HepG2 (cell line): Measurements from ENCODE around the gene RASA2. TPM values are rescaled to one million over a fixed set of nuclear protein-coding genes. Genes with fewer than 3 reads are reported as not detected.

Experiments used
- ATAC-seq: fragments of 200-7000 bp; cut with Tn5 transposase; 3 replicates; pipeline ENCODE4 v1.9.1; 2020; ENCODE audit warnings: mild to moderate bottlenecking, moderate library complexity
- BruUV-seq: library from RNA; stranded (reverse); fragments of 400-500 nt; replicated peaks from 2 replicates; lab custom pipeline; 2021; lab: Mats Ljungman, UMichigan
- CTCF ChIA-PET: fragments of 300-600 bp; formaldehyde crosslinking; extraction: SDS; loops from one replicate; lab custom pipeline; 2021; ENCODE audit warnings: low total read pairs, inconsistent platforms, low intra/inter-chr PET ratio; lab: Yijun Ruan, JAX
- POLR2A ChIA-PET: fragments of 350-600 bp; sonication (Branson Sonifier 250); formaldehyde crosslinking; loops from one replicate; lab custom pipeline; 2020; ENCODE audit warnings: antibody characterized with exemption, inconsistent platforms; lab: Yijun Ruan, JAX
- DNase-seq: peaks from one replicate; pipeline ENCODE4 v3.0.0-alpha.2; 2015; ENCODE audit warnings: low spot score
- FAIRE-seq: peaks from 3 replicates; lab custom pipeline; 2011; peaks lifted over from hg19 to GRCh38; lab: Jason Lieb, UNC
- H2AFZ ChIP-seq: one replicate; pipeline ENCODE4 v1.6.1; 2011; ENCODE audit warnings: low read length, inconsistent platforms
- H3K27ac ChIP-seq: fragments of 300-600 bp; 3 replicates; pipeline ENCODE4 v1.8.0; 2011; ENCODE audit warnings: mixed run types, mild to moderate bottlenecking, mixed read lengths, low read length, inconsistent platforms; ENCODE audit not compliant: insufficient read depth; ENCODE audit errors: extremely low read length
- H3K27me3 ChIP-seq, 2 experiments: fragments of 200-600 bp in 1 of 2; 2 replicates in 1 of 2; 3 replicates in 1 of 2; pipeline versions ENCODE4 v1.6.0 to v1.8.0; 2011; ENCODE audit warnings: low read length in 2 of 2, mild to moderate bottlenecking in 2 of 2, moderate library complexity in 2 of 2, inconsistent platforms in 1 of 2; ENCODE audit not compliant: insufficient read depth in 2 of 2, control insufficient read depth in 1 of 2
- H3K36me3 ChIP-seq, 2 experiments: fragments of 200-600 bp in 1 of 2; replicated peaks in 1 of 2; 2 replicates in 1 of 2; 3 replicates in 1 of 2; pipeline versions ENCODE4 v1.5.1 to v1.8.0; 2011; ENCODE audit warnings: low read length in 2 of 2, inconsistent platforms in 1 of 2; ENCODE audit not compliant: insufficient read depth in 2 of 2, control insufficient read depth in 1 of 2
- H3K4me1 ChIP-seq: 2 replicates; pipeline ENCODE4 v1.5.1; 2012; ENCODE audit warnings: low read length, inconsistent platforms; ENCODE audit not compliant: insufficient read depth
- H3K4me2 ChIP-seq: 2 replicates; pipeline ENCODE4 v1.6.0; 2011; ENCODE audit warnings: low read depth, low read length, inconsistent platforms
- H3K4me3 ChIP-seq, 3 experiments: fragments of 200-600 bp in 1 of 3; sonication (generic), shearing (Covaris generic) in 1 of 3; replicated peaks in 1 of 3; 2 replicates each; pipeline ENCODE4 v1.5.1; 2011 to 2016; ENCODE audit warnings: low read length in 3 of 3, inconsistent platforms in 2 of 3, low read depth in 2 of 3, mild to moderate bottlenecking in 2 of 3, control low read depth in 1 of 3, mixed read lengths in 1 of 3; ENCODE audit not compliant: insufficient read depth in 1 of 3
- H3K79me2 ChIP-seq: one replicate; pipeline ENCODE4 v1.6.1; 2011; ENCODE audit warnings: low read length, inconsistent platforms; ENCODE audit not compliant: insufficient read depth
- H3K9ac ChIP-seq: 2 replicates; pipeline ENCODE4 v1.6.0; 2011; ENCODE audit warnings: mild to moderate bottlenecking, low read depth, low read length, inconsistent platforms; ENCODE audit not compliant: insufficient read depth
- H3K9me3 ChIP-seq: 2 replicates; pipeline ENCODE4 v1.5.1; 2012; ENCODE audit warnings: mild to moderate bottlenecking, low read length
- H4K20me1 ChIP-seq: 2 replicates; pipeline ENCODE4 v1.6.0; 2011; ENCODE audit warnings: inconsistent platforms, mild to moderate bottlenecking, low read length, moderate library complexity; ENCODE audit not compliant: insufficient read depth
- DNMT3B ChIP-seq: conservative IDR thresholded peaks from 2 replicates; pipeline ENCODE4 v1.6.1; 2016; ENCODE audit warnings: missing biosample characterization, control low read depth
- DZIP1 ChIP-seq: sonication (generic); formaldehyde crosslinking; IDR thresholded peaks from 2 replicates; pipeline ENCODE4 v1.5.0; 2020; ENCODE audit warnings: mild to moderate bottlenecking, missing genetic modification reagents
- FLYWCH1 ChIP-seq: sonication (generic); formaldehyde crosslinking; IDR thresholded peaks from 2 replicates; pipeline ENCODE4 v1.8.1; 2023; ENCODE audit warnings: mild to moderate bottlenecking, missing genetic modification reagents
- SOX6 ChIP-seq, 2 experiments: fragments of 450-650 bp in 1 of 2; sonication (generic) in 1 of 2; formaldehyde crosslinking in 1 of 2; IDR thresholded peaks; 2 replicates each; pipeline versions ENCODE4 v1.4.0 to v1.6.1; 2017 to 2020; ENCODE audit warnings: antibody characterized with exemption in 1 of 2, mild to moderate bottlenecking in 1 of 2, missing genetic modification reagents in 1 of 2
- YY1 ChIP-seq: IDR thresholded peaks from 2 replicates; pipeline ENCODE4 v1.6.1; 2011; ENCODE audit warnings: low read length, low read depth, moderate library complexity, mild to moderate bottlenecking; ENCODE audit not compliant: insufficient read depth, insufficient replicate concordance
- ZFY ChIP-seq: sonication (generic); formaldehyde crosslinking; IDR thresholded peaks from 2 replicates; pipeline ENCODE4 v1.4.0; 2020; ENCODE audit warnings: missing genetic modification reagents
- ZHX2 ChIP-seq, 2 experiments: sonication (generic) in 1 of 2; formaldehyde crosslinking in 1 of 2; IDR thresholded peaks; 2 replicates each; pipeline versions ENCODE4 v1.6.1 to v1.9.0; 2014 to 2022; ENCODE audit warnings: antibody characterized with exemption in 1 of 2, borderline replicate concordance in 1 of 2, inconsistent platforms in 1 of 2, low read depth in 1 of 2, missing genetic modification reagents in 1 of 2
- ZMAT3 ChIP-seq: sonication (generic); formaldehyde crosslinking; conservative IDR thresholded peaks from 2 replicates; pipeline ENCODE4 v1.7.0; 2021; ENCODE audit warnings: missing genetic modification reagents
- ZNF343 ChIP-seq: sonication (generic); formaldehyde crosslinking; IDR thresholded peaks from 2 replicates; pipeline ENCODE4 v1.4.0; 2020; ENCODE audit warnings: mild to moderate bottlenecking, missing genetic modification reagents
- ZNF567 ChIP-seq: sonication (generic); formaldehyde crosslinking; IDR thresholded peaks from 2 replicates; pipeline ENCODE4 v1.8.1; 2023; ENCODE audit warnings: mild to moderate bottlenecking, missing genetic modification reagents, borderline replicate concordance
- ZNF660 ChIP-seq: sonication (generic); formaldehyde crosslinking; IDR thresholded peaks from 2 replicates; pipeline ENCODE4 v1.5.1; 2020; ENCODE audit warnings: mild to moderate bottlenecking, low read depth, missing genetic modification reagents, borderline replicate concordance
- ZNF704 ChIP-seq: sonication (generic); formaldehyde crosslinking; IDR thresholded peaks from 2 replicates; pipeline ENCODE4 v1.8.1; 2023; ENCODE audit warnings: mild to moderate bottlenecking, inconsistent platforms, moderate library complexity, missing genetic modification reagents, borderline replicate concordance
- ZNF878 ChIP-seq: sonication (generic); formaldehyde crosslinking; IDR thresholded peaks from 2 replicates; pipeline ENCODE4 v1.8.1; 2023; ENCODE audit warnings: mild to moderate bottlenecking, missing genetic modification reagents, moderate library complexity
- ZZZ3 ChIP-seq: sonication (generic); formaldehyde crosslinking; IDR thresholded peaks from 2 replicates; pipeline ENCODE4 v1.4.0; 2020; ENCODE audit warnings: missing genetic modification reagents, mild to moderate bottlenecking, borderline replicate concordance
- WGBS: methylation state at CpG from one replicate; pipeline ENCODE4 v1.1.6; 2017; ENCODE audit warnings: low lambda C conversion rate; 5-methylcytosine and 5-hydroxymethylcytosine counted together
- in situ Hi-C: cut with HindIII; loops from 2 replicates; pipeline ENCODE4 v1.10.0; 2017; ENCODE audit warnings: low pct_unique_long_range_greater_than_20kb; ENCODE audit not compliant: extremely low pct_ligation_motif_present
- intact Hi-C: fragments of 100-400 bp; cut with micrococcal nuclease; formaldehyde crosslinking; loops from one replicate; pipeline ENCODE4 v1.10.0; 2022; ENCODE audit not compliant: unreplicated experiment
- polyA plus RNA-seq, 8 experiments: library from polyadenylated mRNA; depleted of rRNA in 3 of 8; stranded (reverse) in 7 of 8; unstranded in 1 of 8; fragments of >200 nt; fragmentation: Illumina TruSeq in 4 of 8; extraction: Trizol in 4 of 8; gene quantifications; 2 replicates each; pipeline versions ENCODE4 v1.2.1 to v1.2.3, GENCODE V29; 2011 to 2016; ENCODE audit warnings: low read depth in 4 of 8, missing spikeins in 1 of 8, mixed read lengths in 1 of 8; ENCODE audit not compliant: insufficient read depth in 1 of 8
- total RNA-seq, 5 experiments: library from RNA; depleted of rRNA; stranded (reverse); fragments of >200 nt; fragmentation: Illumina TruSeq; extraction: Trizol; gene quantifications; 2 replicates each; pipeline ENCODE4 v1.2.3, GENCODE V29; 2016; ENCODE audit warnings: low read depth in 1 of 5

Gene RASA2
- total and polyA plus RNA-seq, 2 of the 13 experiments (the other 11 are each of a cell fraction or from before 2014, with no cell fraction given), result 5.4 to 8.5 TPM

- Histone ChIP-seq H2AFZ (no peak overlapping the region), H4K20me1 (no peaks in the 10 kb centered on the region), H3K4me1 (peaks cover 5% of the 10 kb centered on the region; the same call in 1 of the 2 replicates), H3K9me3 (no peaks in the 10 kb centered on the region), H3K27me3 (0 out of 5 replicates have a peak, but pooled peaks cover 0 to 9% of the 10 kb centered on the region in 2 experiments), H3K79me2 (no peaks in the 10 kb centered on the region), H3K4me3 (no peak overlapping the region), H3K27ac (no peak overlapping the region), H3K4me2 (no peak overlapping the region), H3K36me3 (no peaks in the 10 kb centered on the region), H3K9ac (no peak overlapping the region)
- no peak for TF ChIP-seq DNMT3B (CRISPR knock-in tag)
- no peak for TF ChIP-seq ZNF567
- TF ChIP-seq ZNF343, result no peak
- TF ChIP-seq SOX6 (IDR thresholded peaks at IDR 0.05), result no peak
- no peak for TF ChIP-seq SOX6 (CRISPR knock-in tag; IDR thresholded peaks at IDR 0.05)
- TF ChIP-seq ZZZ3 (CRISPR knock-in tag), result no peak
- TF ChIP-seq FLYWCH1 (CRISPR knock-in tag), result no peak
- no peak for TF ChIP-seq ZNF878 (CRISPR knock-in tag)
- TF ChIP-seq ZNF704 (CRISPR knock-in tag), result no peak
- no peak for TF ChIP-seq ZHX2 (IDR thresholded peaks at IDR 0.05; ENCODE audit: low read depth)
- no peak for TF ChIP-seq ZHX2 (CRISPR knock-in tag; IDR thresholded peaks at IDR 0.05; ENCODE audit: borderline replicate concordance)
- no peak for TF ChIP-seq ZMAT3 (CRISPR knock-in tag)
- no peak for TF ChIP-seq ZNF660
- no peak for TF ChIP-seq ZFY (CRISPR knock-in tag)
- TF ChIP-seq YY1, result no peak
- no peak for TF ChIP-seq DZIP1 (CRISPR knock-in tag)
- in situ Hi-C loops, result no loop called here
- FAIRE-seq, result no peak
- no TSS peak for BruUV-seq
- CTCF ChIA-PET, result interaction anchor here (3.4 kb wide), 1 partner anchor 85 kb away, joined by 21 read pairs; no protein-coding TSS in a partner anchor
- no peak for ATAC-seq
- intact Hi-C loops, result no loop called here
- POLR2A ChIA-PET, result no interaction called here
- 56% methylated on average over 2 of the region's 2 CpGs for WGBS
- DNase-seq, result no peak
Measured at GRCh38 chr3:141476033-141476432, 10.8 kb upstream of the RASA2 start.
